Mesothelial cell of epicardium (in vitro differentiated cells): ENCODE measurements around the gene TLE6. TPM values are rescaled to one million over a fixed set of nuclear protein-coding genes. Genes with fewer than 3 reads are reported as not detected.

Experiments used
- DNase-seq, 2 experiments: peaks; one replicate each; pipeline ENCODE4 v3.0.0; 2021; ENCODE audit warnings: low spot score in 2 of 2; ENCODE audit not compliant: unreplicated experiment in 2 of 2
- H3K27ac Mint-ChIP-seq: 2 replicates; pipeline ENCODE4 v1.8.0; 2021; ENCODE audit warnings: mixed read lengths
- H3K27me3 Mint-ChIP-seq: 2 replicates; pipeline ENCODE4 v1.8.0; 2021; ENCODE audit warnings: low read depth, mixed read lengths
- H3K36me3 Mint-ChIP-seq: 2 replicates; pipeline ENCODE4 v1.8.0; 2021; ENCODE audit warnings: mixed read lengths
- H3K4me1 Mint-ChIP-seq: 2 replicates; pipeline ENCODE4 v1.8.0; 2021; ENCODE audit warnings: mixed read lengths
- H3K4me3 Mint-ChIP-seq: 2 replicates; pipeline ENCODE4 v1.8.0; 2021; ENCODE audit warnings: mild to moderate bottlenecking, moderate library complexity, mixed read lengths
- H3K9me3 Mint-ChIP-seq: 2 replicates; pipeline ENCODE4 v1.8.0; 2021; ENCODE audit warnings: mixed read lengths
- total RNA-seq: library from RNA; stranded (reverse); gene quantifications from 3 replicates; pipeline ENCODE4 v1.2.1, GENCODE V29; 2021
- TF ChIP-seq, protein P1 (sequence below): fragments of 200-600 bp; sonication (generic); IDR thresholded peaks from one replicate; pipeline ENCODE4 v1.5.0; 2021; ENCODE audit warnings: antibody characterized with exemption; ENCODE audit not compliant: unreplicated experiment

Gene TLE6
- total RNA-seq, 1 donor from 2014 or later, result 6.9 TPM

DNA sequence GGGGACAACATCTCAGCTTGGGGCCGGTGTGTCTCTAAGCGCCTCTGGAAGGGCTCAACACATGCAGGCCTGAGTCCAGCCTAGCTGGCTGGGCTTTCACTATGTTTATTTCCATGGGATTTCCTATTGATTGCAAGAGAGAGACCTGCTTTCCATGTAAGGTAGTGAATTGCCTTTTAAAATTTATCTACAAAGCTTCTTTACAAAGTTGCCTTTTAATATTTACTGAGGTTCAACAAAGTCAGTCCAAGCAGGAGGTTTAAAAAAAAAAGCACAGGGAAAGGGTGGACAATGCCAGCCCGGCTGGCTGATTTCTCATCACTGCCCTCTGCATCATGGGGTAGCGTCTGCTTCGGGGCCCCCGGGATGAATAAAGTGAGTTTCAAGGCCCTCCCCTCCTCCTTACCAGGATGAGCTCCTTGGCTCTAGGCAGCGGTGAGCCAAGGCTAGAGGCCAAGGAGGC lies 35.9 kb downstream of the TLE6 start:
- Mint-ChIP-seq H3K9me3 (no peaks in the 10 kb centered on the region), H3K27me3 (no peaks in the 10 kb centered on the region), H3K4me3 (no peak overlapping the region), H3K36me3 (peaks cover 22% of the 10 kb centered on the region), H3K4me1 (no peaks in the 10 kb centered on the region), H3K27ac (no peak overlapping the region)
- TF ChIP-seq, protein P1, sequence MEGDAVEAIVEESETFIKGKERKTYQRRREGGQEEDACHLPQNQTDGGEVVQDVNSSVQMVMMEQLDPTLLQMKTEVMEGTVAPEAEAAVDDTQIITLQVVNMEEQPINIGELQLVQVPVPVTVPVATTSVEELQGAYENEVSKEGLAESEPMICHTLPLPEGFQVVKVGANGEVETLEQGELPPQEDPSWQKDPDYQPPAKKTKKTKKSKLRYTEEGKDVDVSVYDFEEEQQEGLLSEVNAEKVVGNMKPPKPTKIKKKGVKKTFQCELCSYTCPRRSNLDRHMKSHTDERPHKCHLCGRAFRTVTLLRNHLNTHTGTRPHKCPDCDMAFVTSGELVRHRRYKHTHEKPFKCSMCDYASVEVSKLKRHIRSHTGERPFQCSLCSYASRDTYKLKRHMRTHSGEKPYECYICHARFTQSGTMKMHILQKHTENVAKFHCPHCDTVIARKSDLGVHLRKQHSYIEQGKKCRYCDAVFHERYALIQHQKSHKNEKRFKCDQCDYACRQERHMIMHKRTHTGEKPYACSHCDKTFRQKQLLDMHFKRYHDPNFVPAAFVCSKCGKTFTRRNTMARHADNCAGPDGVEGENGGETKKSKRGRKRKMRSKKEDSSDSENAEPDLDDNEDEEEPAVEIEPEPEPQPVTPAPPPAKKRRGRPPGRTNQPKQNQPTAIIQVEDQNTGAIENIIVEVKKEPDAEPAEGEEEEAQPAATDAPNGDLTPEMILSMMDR, result no peak
- DNase-seq, result no peak

DNA sequence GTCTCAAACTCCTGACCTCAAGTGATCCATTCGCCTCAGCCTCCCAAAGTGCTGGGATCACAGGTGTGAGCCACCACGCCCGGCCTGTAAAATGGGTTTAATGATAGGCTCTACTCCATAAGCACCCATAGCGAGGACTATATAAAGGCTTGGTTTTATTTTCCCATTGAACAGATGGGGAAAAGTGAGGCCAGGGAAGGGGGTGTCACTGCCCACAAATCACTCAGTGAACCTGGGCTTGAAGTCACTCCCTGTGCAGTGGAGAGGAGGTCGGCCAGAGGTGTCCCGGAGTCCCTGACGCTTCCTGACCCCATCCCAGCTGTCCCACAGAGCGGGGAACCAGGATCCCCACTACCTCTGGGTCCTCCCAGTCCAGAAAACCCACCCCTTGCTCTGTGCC lies 36.8 kb downstream of the TLE6 start:
- no peak overlapping the region for H3K27ac Mint-ChIP-seq
- no peak for DNase-seq
- H3K9me3 Mint-ChIP-seq, result no peaks in the 10 kb centered on the region
- H3K27me3 Mint-ChIP-seq, result no peaks in the 10 kb centered on the region
- H3K4me1 Mint-ChIP-seq, result no peaks in the 10 kb centered on the region
- TF ChIP-seq, protein P1, result no peak
- peaks cover 22% of the 10 kb centered on the region for H3K36me3 Mint-ChIP-seq
- H3K4me3 Mint-ChIP-seq, result no peak overlapping the region

DNA sequence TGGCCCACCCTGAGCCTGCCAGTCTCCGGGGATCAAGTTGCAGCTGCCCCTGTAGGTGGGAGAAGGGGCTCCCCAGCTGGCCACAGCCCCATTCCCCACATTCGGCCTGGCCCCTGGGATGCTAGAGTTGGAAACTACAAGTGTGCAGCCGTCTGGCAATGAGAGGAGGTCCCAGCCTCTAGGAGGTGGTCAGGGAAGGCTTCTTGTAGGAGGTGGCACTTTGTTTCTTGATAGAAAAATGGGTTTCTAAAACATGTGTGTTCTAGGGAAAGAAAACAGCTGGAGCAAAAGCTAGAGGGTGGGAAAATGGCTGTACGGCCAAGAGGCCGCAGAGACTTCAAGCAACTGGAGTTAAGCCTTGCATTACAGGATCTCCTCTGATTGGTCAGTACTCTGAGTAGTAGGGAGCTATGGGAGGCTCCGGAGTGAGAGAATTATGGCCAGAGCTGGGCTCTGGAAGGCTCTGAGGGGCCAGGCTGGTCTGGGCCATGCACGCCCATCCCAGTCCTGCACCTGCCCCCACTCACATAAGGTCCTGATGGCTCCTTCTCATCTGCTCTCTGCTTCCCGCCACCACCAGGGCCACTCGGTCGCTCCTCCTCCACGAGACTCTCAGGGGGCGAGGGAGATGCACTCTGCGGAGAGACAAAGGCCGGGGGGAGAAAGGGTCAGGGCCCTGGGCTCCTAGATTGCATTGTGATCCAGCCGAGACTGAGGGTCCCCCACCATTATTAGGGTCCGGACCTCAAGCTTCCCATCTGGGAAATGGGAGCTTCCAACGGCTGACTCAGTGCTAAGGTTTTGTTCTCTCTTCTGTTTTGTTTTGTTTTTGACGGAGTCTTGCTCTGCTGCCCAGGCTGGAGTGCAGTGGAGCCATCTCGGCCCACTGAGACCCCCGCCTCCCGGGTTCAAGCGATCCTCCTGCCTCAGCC lies 38.0 kb downstream of the TLE6 start:
- H3K27ac Mint-ChIP-seq, result no peak overlapping the region
- no peaks in the 10 kb centered on the region for H3K9me3 Mint-ChIP-seq
- no peak for DNase-seq
- H3K27me3 Mint-ChIP-seq, result no peaks in the 10 kb centered on the region
- TF ChIP-seq, protein P1, result no peak
- H3K4me1 Mint-ChIP-seq, result no peaks in the 10 kb centered on the region
- H3K4me3 Mint-ChIP-seq, result no peak overlapping the region
- peaks cover 24% of the 10 kb centered on the region for H3K36me3 Mint-ChIP-seq

DNA sequence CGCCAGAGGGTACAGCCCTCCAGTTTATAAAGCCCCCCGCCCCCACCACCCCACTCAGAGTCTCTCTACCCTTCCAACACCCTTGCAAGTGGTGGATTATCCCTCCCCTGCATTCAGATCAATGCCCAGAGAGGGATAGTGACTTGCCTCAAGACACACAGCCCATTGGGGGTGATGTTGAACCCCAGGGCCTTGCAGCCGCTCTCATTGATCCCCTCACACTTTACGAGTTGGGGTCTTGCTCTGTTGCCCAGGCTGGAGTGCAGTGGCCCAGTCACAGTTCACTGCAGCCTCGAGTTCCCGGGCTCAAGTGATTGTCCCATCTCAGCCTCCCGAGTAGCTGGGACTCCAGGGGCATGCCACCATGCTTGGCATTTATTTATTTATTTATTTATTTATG lies 40.6 kb downstream of the TLE6 start:
- Mint-ChIP-seq H3K27ac (no peak overlapping the region), H3K36me3 (peaks cover 20% of the 10 kb centered on the region), H3K27me3 (no peaks in the 10 kb centered on the region), H3K4me1 (peaks cover 2% of the 10 kb centered on the region), H3K4me3 (no peak overlapping the region), H3K9me3 (no peaks in the 10 kb centered on the region)
- DNase-seq, result no peak
- TF ChIP-seq, protein P1, result no peak

DNA sequence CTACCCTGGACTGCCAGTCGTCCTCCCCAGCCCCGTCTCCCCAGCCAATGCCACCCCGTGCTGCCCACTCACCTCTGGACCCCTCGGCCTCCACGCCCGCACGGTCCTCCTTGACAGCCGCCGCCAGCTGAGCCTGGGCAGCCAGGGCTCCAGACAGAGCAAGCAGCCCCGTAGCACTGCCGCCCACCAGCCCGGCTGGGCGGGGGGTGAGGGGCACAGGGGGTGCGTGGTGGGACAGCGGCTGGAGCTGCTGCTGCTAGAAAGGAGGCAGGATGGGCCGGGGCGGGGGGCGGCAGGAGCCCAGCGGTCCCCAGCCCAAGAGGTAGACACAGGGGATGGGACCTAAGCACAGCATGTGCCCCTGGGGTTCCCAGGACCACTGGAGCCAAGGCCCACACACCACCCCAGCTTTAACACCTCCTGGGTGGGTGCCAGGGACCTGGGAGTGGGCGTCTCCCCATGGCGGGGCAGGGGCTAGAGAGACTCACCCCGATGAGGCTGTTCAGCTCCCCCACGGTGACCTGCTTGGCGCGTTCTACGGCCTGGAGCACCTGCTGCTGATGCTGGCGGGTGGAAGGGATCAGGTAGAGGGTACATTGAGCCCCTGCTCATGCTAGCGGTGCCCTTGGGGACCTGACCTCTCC lies 42.0 kb downstream of the TLE6 start:
- Mint-ChIP-seq H3K4me1 (peaks cover 4% of the 10 kb centered on the region), H3K36me3 (peaks cover 15% of the 10 kb centered on the region), H3K4me3 (no peak overlapping the region), H3K27me3 (no peaks in the 10 kb centered on the region), H3K9me3 (no peaks in the 10 kb centered on the region), H3K27ac (no peak overlapping the region)
- DNase-seq, result no peak
- TF ChIP-seq, protein P1, result no peak
